ENCODE data around the gene OSBPL10.

DNA sequence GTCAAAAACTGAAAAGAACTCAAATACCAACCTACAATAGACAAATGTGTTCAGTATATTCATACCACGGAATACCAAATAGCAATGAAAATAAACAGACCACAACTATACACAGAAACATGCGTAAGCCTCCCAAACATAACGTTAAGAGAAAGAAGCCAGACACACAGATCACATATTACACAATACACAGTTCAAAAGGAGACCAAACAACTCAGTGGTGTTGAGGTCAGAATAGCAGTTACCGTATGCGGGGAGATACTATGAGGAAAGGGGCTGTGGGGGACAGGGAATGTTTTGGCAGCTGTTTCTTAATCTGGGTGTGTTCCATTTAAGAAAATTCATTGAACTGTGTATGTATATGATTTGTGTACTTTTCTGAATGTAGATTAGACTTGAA is 6.6 kb downstream of the OSBPL10 start:
- no peak for TF ChIP-seq POLR2A (IDR thresholded peaks at IDR 0.05)
- TF ChIP-seq, protein P1, sequence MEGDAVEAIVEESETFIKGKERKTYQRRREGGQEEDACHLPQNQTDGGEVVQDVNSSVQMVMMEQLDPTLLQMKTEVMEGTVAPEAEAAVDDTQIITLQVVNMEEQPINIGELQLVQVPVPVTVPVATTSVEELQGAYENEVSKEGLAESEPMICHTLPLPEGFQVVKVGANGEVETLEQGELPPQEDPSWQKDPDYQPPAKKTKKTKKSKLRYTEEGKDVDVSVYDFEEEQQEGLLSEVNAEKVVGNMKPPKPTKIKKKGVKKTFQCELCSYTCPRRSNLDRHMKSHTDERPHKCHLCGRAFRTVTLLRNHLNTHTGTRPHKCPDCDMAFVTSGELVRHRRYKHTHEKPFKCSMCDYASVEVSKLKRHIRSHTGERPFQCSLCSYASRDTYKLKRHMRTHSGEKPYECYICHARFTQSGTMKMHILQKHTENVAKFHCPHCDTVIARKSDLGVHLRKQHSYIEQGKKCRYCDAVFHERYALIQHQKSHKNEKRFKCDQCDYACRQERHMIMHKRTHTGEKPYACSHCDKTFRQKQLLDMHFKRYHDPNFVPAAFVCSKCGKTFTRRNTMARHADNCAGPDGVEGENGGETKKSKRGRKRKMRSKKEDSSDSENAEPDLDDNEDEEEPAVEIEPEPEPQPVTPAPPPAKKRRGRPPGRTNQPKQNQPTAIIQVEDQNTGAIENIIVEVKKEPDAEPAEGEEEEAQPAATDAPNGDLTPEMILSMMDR (IDR thresholded peaks at IDR 0.05), result no peak
